ENCODE data around the gene GAREM1. TPM values are rescaled to one million over a fixed set of nuclear protein-coding genes. Genes with fewer than 3 reads are reported as not detected.

GAREM1 gene
- total and polyA plus RNA-seq, 9 of the 15 experiments (the other 6 are each of a cell fraction or from before 2014, with no cell fraction given) = 0.03 to 0.33 (median 0.07) TPM; not detected in 1

DNA sequence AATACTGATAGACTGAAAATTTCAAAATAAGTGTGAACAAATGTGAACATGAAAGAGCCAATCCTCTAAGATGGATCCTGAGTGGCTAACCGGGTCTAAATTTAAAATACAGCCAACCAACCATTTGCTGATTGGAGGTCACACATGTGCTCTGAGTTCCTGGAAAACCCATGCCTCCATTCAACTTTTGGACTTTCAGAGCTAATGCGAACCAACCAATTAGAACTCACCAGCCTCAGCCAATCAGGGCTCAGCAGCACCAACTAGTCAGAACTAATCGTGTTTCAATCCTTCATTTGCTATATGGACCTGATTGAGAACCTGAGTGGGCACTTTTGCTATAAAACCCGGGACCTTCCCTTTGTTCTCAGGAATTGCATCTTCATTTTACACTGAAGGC lies 169.3 kb downstream of the GAREM1 start:
- POLR2A ChIA-PET = interaction anchor here (0.7 kb wide), 1 partner anchor 77 kb away, joined by 3 read pairs; no protein-coding TSS in a partner anchor
- no peak overlapping the region for H2AFZ ChIP-seq (ENCODE audit: low read depth, low read length)
- 0% methylated on average over 4 of the region's 4 CpGs for whole genome bisulfite sequencing (ENCODE audit: insufficient coverage, low coverage, missing lambda C conversion rate)
- H3K4me1 ChIP-seq (replicated peaks in 1 of 2; ENCODE audit: control insufficient read depth in 2 of 2, insufficient read depth in 2 of 2, low read length in 2 of 2) = no peaks in the 10 kb centered on the region
- no peaks in the 10 kb centered on the region for H3K27me3 ChIP-seq (ENCODE audit: control insufficient read depth in 2 of 2, insufficient read depth in 2 of 2, low read length in 2 of 2)
- no peak overlapping the region for H3K27ac ChIP-seq (ENCODE audit: extremely low read depth, low read depth, low read length)
- no TSS peak for BruUV-seq (replicated peaks)
- TF ChIP-seq, protein P1, sequence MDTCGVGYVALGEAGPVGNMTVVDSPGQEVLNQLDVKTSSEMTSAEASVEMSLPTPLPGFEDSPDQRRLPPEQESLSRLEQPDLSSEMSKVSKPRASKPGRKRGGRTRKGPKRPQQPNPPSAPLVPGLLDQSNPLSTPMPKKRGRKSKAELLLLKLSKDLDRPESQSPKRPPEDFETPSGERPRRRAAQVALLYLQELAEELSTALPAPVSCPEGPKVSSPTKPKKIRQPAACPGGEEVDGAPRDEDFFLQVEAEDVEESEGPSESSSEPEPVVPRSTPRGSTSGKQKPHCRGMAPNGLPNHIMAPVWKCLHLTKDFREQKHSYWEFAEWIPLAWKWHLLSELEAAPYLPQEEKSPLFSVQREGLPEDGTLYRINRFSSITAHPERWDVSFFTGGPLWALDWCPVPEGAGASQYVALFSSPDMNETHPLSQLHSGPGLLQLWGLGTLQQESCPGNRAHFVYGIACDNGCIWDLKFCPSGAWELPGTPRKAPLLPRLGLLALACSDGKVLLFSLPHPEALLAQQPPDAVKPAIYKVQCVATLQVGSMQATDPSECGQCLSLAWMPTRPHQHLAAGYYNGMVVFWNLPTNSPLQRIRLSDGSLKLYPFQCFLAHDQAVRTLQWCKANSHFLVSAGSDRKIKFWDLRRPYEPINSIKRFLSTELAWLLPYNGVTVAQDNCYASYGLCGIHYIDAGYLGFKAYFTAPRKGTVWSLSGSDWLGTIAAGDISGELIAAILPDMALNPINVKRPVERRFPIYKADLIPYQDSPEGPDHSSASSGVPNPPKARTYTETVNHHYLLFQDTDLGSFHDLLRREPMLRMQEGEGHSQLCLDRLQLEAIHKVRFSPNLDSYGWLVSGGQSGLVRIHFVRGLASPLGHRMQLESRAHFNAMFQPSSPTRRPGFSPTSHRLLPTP (IDR thresholded peaks at IDR 0.05; ENCODE audit: borderline replicate concordance, extremely low read depth, insufficient read length) = no peak
- TF ChIP-seq ZNF707 (CRISPR knock-in tag; conservative IDR thresholded peaks at IDR 0.05) = no peak
- TF ChIP-seq ETV1 (tag; conservative IDR thresholded peaks at IDR 0.05; ENCODE audit: low read depth) = no peak
- no peak for TF ChIP-seq RFX7 (CRISPR knock-in tag; IDR thresholded peaks at IDR 0.05)
- TF ChIP-seq, protein P2, sequence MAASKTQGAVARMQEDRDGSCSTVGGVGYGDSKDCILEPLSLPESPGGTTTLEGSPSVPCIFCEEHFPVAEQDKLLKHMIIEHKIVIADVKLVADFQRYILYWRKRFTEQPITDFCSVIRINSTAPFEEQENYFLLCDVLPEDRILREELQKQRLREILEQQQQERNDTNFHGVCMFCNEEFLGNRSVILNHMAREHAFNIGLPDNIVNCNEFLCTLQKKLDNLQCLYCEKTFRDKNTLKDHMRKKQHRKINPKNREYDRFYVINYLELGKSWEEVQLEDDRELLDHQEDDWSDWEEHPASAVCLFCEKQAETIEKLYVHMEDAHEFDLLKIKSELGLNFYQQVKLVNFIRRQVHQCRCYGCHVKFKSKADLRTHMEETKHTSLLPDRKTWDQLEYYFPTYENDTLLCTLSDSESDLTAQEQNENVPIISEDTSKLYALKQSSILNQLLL (CRISPR knock-in tag; IDR thresholded peaks at IDR 0.05; ENCODE audit: borderline replicate concordance) = no peak
- no peak for TF ChIP-seq ZNF780A (CRISPR knock-in tag; IDR thresholded peaks at IDR 0.05)
- TF ChIP-seq, protein P3, sequence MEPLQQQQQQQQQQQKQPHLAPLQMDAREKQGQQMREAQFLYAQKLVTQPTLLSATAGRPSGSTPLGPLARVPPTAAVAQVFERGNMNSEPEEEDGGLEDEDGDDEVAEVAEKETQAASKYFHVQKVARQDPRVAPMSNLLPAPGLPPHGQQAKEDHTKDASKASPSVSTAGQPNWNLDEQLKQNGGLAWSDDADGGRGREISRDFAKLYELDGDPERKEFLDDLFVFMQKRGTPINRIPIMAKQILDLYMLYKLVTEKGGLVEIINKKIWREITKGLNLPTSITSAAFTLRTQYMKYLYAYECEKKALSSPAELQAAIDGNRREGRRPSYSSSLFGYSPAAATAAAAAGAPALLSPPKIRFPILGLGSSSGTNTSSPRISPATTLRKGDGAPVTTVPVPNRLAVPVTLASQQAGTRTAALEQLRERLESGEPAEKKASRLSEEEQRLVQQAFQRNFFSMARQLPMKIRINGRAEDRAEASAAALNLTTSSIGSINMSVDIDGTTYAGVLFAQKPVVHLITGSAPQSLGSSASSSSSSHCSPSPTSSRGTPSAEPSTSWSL (CRISPR knock-in tag; IDR thresholded peaks at IDR 0.05; ENCODE audit: borderline replicate concordance) = no peak
- no peak for TF ChIP-seq TRIM24 (IDR thresholded peaks at IDR 0.05)
- TF ChIP-seq GABPB1 (CRISPR knock-in tag; IDR thresholded peaks at IDR 0.05) = no peak
- no peak for TF ChIP-seq RBM17 (IDR thresholded peaks at IDR 0.05; ENCODE audit: borderline replicate concordance, low read depth, low read length)
- no peak for TF ChIP-seq ZBTB8A (IDR thresholded peaks at IDR 0.05; ENCODE audit: partially characterized antibody)
- no peaks in the 10 kb centered on the region for H4K20me1 ChIP-seq (replicated peaks; ENCODE audit: control insufficient read depth, insufficient read depth, low read length)
- ATAC-seq = no peak
- no peak for DNase-seq (ENCODE audit: extremely low read depth in 1 of 4, low spot score in 3 of 4)
- no peaks in the 10 kb centered on the region for H3K9me1 ChIP-seq (ENCODE audit: control insufficient read depth, insufficient read depth, low read length)
- H3K9ac ChIP-seq (ENCODE audit: insufficient read depth in 1 of 2, low read depth in 2 of 2, low read length in 2 of 2) = no peak overlapping the region
- intact Hi-C loops (cut with micrococcal nuclease) (no loop called here), in situ Hi-C loops (cut with MboI) (no loop called here)
- H3K36me3 ChIP-seq (ENCODE audit: control insufficient read depth, insufficient read depth, low read length) = no peaks in the 10 kb centered on the region
- H3K79me2 ChIP-seq (ENCODE audit: control insufficient read depth, insufficient read depth, low read length) = no peaks in the 10 kb centered on the region
- FAIRE-seq = no peak
- no peaks in the 10 kb centered on the region for H3K9me3 ChIP-seq (replicated peaks; ENCODE audit: control insufficient read depth, insufficient read depth, low read depth, low read length)
- no peak overlapping the region for H3K4me2 ChIP-seq (ENCODE audit: insufficient read depth, low read length)
- no peak overlapping the region for H3K4me3 ChIP-seq
- CTCF ChIA-PET (ENCODE audit: low intra/inter-chr PET ratio) = no interaction called here
